B cell (primary cell): ENCODE measurements around the gene LTBP3. TPM values are rescaled to one million over a fixed set of nuclear protein-coding genes. Genes with fewer than 3 reads are reported as not detected.

ENCODE experiments used
- ATAC-seq: fragments of 200-7000 bp; cut with Tn5 transposase; one replicate; pipeline ENCODE4 v1.10.0; 2021; ENCODE audit warnings: low read depth, mild to moderate bottlenecking, moderate number of reproducible peaks, moderate library complexity
- CTCF ChIA-PET: fragments of 350-600 bp; sonication (Branson Sonifier 250); formaldehyde crosslinking; loops from one replicate; lab custom pipeline; 2021; ENCODE audit warnings: antibody characterized with exemption, inconsistent platforms; lab: Charles Lee
- POLR2A ChIA-PET: fragments of 350-600 bp; sonication (Branson Sonifier 250); formaldehyde crosslinking; loops from one replicate; lab custom pipeline; 2021; ENCODE audit warnings: antibody characterized with exemption; lab: Charles Lee
- DNase-seq: peaks from one replicate; pipeline ENCODE4 v3.0.0; 2013
- H2AFZ ChIP-seq: 2 replicates; pipeline ENCODE4 v1.6.1; 2012; ENCODE audit warnings: mild to moderate bottlenecking, low read depth, low read length; ENCODE audit not compliant: insufficient read depth, poor library complexity, severe bottlenecking
- H3K27ac ChIP-seq, 2 donors: 1 replicate in 1 of 2; 2 replicates in 1 of 2; pipeline ENCODE4 v1.5.1; 2012 to 2013; ENCODE audit warnings: low read length in 2 of 2, mild to moderate bottlenecking in 2 of 2, moderate library complexity in 1 of 2
- H3K27me3 ChIP-seq, 4 experiments: fragments of 200-600 bp in 1 of 4; sonication (generic) in 1 of 4; replicated peaks in 1 of 4; 1 replicate in 2 of 4; 2 replicates in 2 of 4; pipeline versions ENCODE4 v1.6.1 to v1.7.0; 2013 to 2016; ENCODE audit warnings: low read length in 3 of 4, mild to moderate bottlenecking in 2 of 4, mixed read lengths in 1 of 4, moderate library complexity in 1 of 4; ENCODE audit not compliant: insufficient read depth in 4 of 4, control insufficient read depth in 3 of 4; ENCODE audit errors: control extremely low read depth in 1 of 4
- H3K36me3 ChIP-seq, 2 experiments: replicated peaks in 1 of 2; 1 replicate in 1 of 2; 2 replicates in 1 of 2; pipeline versions ENCODE4 v1.6.1 to v1.7.1; 2013; ENCODE audit warnings: low read length in 1 of 2; ENCODE audit not compliant: insufficient read depth in 2 of 2, control insufficient read depth in 1 of 2; ENCODE audit errors: control extremely low read depth in 1 of 2, extremely low read depth in 1 of 2
- H3K4me1 ChIP-seq, 2 donors: fragments of 200-600 bp in 1 of 2; sonication (generic) in 1 of 2; 1 replicate in 1 of 2; 2 replicates in 1 of 2; pipeline versions ENCODE4 v1.5.1 to v1.6.1; 2013 to 2017; ENCODE audit warnings: low read length in 2 of 2; ENCODE audit not compliant: control insufficient read depth in 2 of 2, insufficient read depth in 2 of 2
- H3K4me2 ChIP-seq: replicated peaks from 2 replicates; pipeline ENCODE3; 2012; ENCODE audit warnings: mild to moderate bottlenecking, low read depth, low read length; ENCODE audit not compliant: poor library complexity, severe bottlenecking
- H3K4me3 ChIP-seq, 5 experiments: fragments of 200-600 bp in 1 of 5; sonication (generic) in 1 of 5; 1 replicate in 3 of 5; 2 replicates in 2 of 5; pipeline versions ENCODE4 v1.5.1 to v1.7.0; 2011 to 2016; ENCODE audit warnings: low read length in 4 of 5, mild to moderate bottlenecking in 4 of 5, low read depth in 2 of 5, control low read depth in 1 of 5, moderate library complexity in 1 of 5; ENCODE audit not compliant: insufficient read depth in 1 of 5; ENCODE audit errors: control extremely low read depth in 1 of 5, extremely low read depth in 1 of 5
- H3K79me2 ChIP-seq: fragments of 200-600 bp; sonication (generic); one replicate; pipeline ENCODE4 v1.6.0; 2016; ENCODE audit warnings: low read length; ENCODE audit not compliant: control insufficient read depth, insufficient read depth
- H3K9ac ChIP-seq: fragments of 200-600 bp; sonication (generic); 2 replicates; pipeline ENCODE4 v1.6.1; 2017; ENCODE audit warnings: mild to moderate bottlenecking, low read length, moderate library complexity
- H3K9me3 ChIP-seq, 3 donors: one replicate each; pipeline versions ENCODE4 v1.6.1 to v1.7.1; 2013; ENCODE audit warnings: low read length in 2 of 3; ENCODE audit not compliant: control insufficient read depth in 2 of 3, insufficient read depth in 1 of 3; ENCODE audit errors: control extremely low read depth in 1 of 3
- H4K20me1 ChIP-seq: 2 replicates; pipeline ENCODE4 v1.6.0; 2012; ENCODE audit warnings: mild to moderate bottlenecking, low read length; ENCODE audit not compliant: insufficient read depth, control insufficient read depth, poor library complexity, severe bottlenecking
- H3K27ac Mint-ChIP-seq: one replicate; pipeline ENCODE4 v1.8.0; 2021; ENCODE audit warnings: mixed read lengths
- H3K27me3 Mint-ChIP-seq: one replicate; pipeline ENCODE4 v1.8.0; 2021; ENCODE audit warnings: mixed read lengths
- H3K4me1 Mint-ChIP-seq: one replicate; pipeline ENCODE4 v1.8.0; 2021; ENCODE audit warnings: mixed read lengths
- H3K4me3 Mint-ChIP-seq: one replicate; pipeline ENCODE4 v1.8.0; 2021; ENCODE audit warnings: mixed read lengths
- H3K9me3 Mint-ChIP-seq: one replicate; pipeline ENCODE4 v1.8.0; 2022; ENCODE audit warnings: mixed read lengths; ENCODE audit not compliant: insufficient read depth
- CTCF ChIP-seq: fragments of 200-600 bp; IDR thresholded peaks from one replicate; pipeline ENCODE4 v1.8.0; 2022; ENCODE audit warnings: antibody characterized with exemption, mild to moderate bottlenecking
- EZH2 ChIP-seq: IDR thresholded peaks from 2 replicates; pipeline ENCODE4 v1.6.1; 2012; ENCODE audit warnings: borderline replicate concordance, low read depth, mild to moderate bottlenecking, moderate library complexity, low read length; ENCODE audit not compliant: insufficient read depth, poor library complexity, severe bottlenecking
- WGBS: methylation state at CpG from one replicate; pipeline ENCODE4 v1.1.5; 2013; ENCODE audit warnings: missing lambda C conversion rate; ENCODE audit not compliant: insufficient coverage; 5-methylcytosine and 5-hydroxymethylcytosine counted together
- intact Hi-C: fragments of 100-400 bp; cut with micrococcal nuclease; formaldehyde crosslinking; loops from one replicate; pipeline ENCODE4 v1.10.0; 2022
- polyA plus RNA-seq: library from polyadenylated mRNA; depleted of rRNA; stranded (reverse); fragments of >200 nt; gene quantifications from 2 replicates; pipeline ENCODE4 v1.2.3, GENCODE V29; 2012
- total RNA-seq, 2 donors: library from RNA; stranded (reverse); fragments of 120-200 nt in 1 of 2; gene quantifications; 1 replicate in 1 of 2; 2 replicates in 1 of 2; pipeline versions ENCODE4 v1.2.3 to v1.2.4, GENCODE V29; 2013 to 2022

LTBP3 gene
- total and polyA plus RNA-seq, 2 donors (not counting 1 experiment from before 2014, with no cell fraction given): 65.1 to 69.0 TPM

DNA sequence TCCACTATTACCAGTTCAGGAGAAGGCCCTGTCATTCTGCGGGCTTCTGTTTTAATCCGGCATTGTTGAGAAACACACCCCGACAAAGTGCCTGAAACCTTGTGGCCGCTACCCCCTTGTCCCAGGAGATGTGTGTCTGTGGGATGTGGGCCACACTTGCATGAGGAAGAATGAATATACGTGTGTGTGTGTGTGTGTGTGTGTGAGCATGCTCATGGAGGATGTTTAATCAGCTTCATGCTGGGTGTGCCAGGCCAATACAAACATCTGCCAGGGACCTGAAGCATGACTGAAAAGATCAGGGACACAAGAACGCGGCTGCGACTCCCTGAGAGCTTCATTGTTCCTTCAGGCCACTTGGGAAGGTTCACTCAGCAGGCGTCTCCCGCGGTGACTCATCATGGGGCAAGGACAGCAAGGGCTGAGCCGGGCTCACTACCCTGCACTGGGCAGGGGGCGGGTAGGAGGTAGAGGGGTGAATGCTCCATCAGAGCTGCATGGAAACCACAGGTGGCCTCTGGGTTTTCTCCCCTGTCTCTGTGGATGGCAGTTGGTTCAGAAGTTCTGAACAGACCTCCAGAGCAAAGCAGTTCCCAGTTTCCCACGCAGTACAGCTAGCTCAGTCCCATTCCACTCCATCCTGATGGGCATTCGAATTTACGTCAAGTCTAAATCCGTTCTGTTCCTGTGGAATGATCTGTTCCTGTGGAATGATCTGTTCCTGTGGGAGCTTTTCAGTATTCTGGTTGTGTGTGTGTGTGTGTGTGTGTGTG is 66.4 kb downstream of the LTBP3 start:
- Histone ChIP-seq H3K4me3 (no peak overlapping the region), H3K9me3 (no peaks in the 10 kb centered on the region), H2AFZ (peak overlapping the region; percentile 47), H3K36me3 (no peaks in the 10 kb centered on the region), H3K27ac (no peak overlapping the region), H3K79me2 (peaks cover 63% of the 10 kb centered on the region), H3K4me1 (peaks cover 59 to 80% of the 10 kb centered on the region in 2 donors), H3K9ac (no peak overlapping the region), H4K20me1 (no peaks in the 10 kb centered on the region), H3K4me2 (peak overlapping the region; percentile 57), H3K27me3 (no peaks in the 10 kb centered on the region)
- DNase-seq (peak; percentile 64), ATAC-seq (peak; percentile 31)
- TF ChIP-seq EZH2 (no peak), CTCF (no peak)
- CTCF ChIA-PET: interaction anchor here (0.8 to 3.2 kb wide), 10 partner anchors 8 to 109 kb away, joined by 3 to 25 read pairs (median 4); partner anchors contain the start of gene SLC25A45
- H3K4me3 Mint-ChIP-seq: peak overlapping the region; percentile 73
- no peaks in the 10 kb centered on the region for H3K27me3 Mint-ChIP-seq
- peaks cover 74% of the 10 kb centered on the region for H3K4me1 Mint-ChIP-seq
- POLR2A ChIA-PET: interaction anchor here (0.6 to 20.7 kb wide), 12 partner anchors 9 to 101 kb away, joined by 3 to 1159 read pairs (median 5); partner anchors contain the start of gene NEAT1
- intact Hi-C loops: no loop called here
- no peaks in the 10 kb centered on the region for H3K9me3 Mint-ChIP-seq
- WGBS: 16% methylated on average over 11 of the region's 17 CpGs
- peak overlapping the region; percentile 94 for H3K27ac Mint-ChIP-seq

DNA sequence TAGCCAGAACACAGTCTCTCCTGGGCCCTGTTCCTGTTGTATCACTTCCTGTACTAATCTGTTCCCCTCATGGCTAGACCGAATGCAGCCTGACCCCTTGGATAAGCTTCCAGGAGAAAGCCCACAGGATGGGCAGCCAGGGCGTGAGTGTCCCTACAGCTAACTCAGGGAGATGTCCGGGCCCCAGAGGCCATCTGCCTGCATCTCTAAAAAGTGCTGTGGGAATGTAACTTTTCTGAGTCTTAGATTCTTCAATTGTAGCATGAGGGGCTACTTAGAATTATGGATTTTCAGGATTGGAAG is 67.0 kb downstream of the LTBP3 start:
- H3K4me1 Mint-ChIP-seq: peaks cover 68% of the 10 kb centered on the region
- Histone ChIP-seq H3K9ac (no peak overlapping the region), H3K4me3 (no peak overlapping the region), H3K27ac (no peak overlapping the region), H3K27me3 (no peaks in the 10 kb centered on the region), H3K36me3 (no peaks in the 10 kb centered on the region), H3K9me3 (no peaks in the 10 kb centered on the region), H3K79me2 (peaks cover 56% of the 10 kb centered on the region), H3K4me2 (peak overlapping the region; percentile 57), H4K20me1 (no peaks in the 10 kb centered on the region), H2AFZ (no peak overlapping the region), H3K4me1 (peaks cover 52 to 73% of the 10 kb centered on the region in 2 donors)
- intact Hi-C loops: no loop called here
- WGBS: 90% methylated on average over 3 of the region's 3 CpGs
- DNase-seq (no peak), ATAC-seq (no peak)
- no peaks in the 10 kb centered on the region for H3K9me3 Mint-ChIP-seq
- H3K27me3 Mint-ChIP-seq: no peaks in the 10 kb centered on the region
- H3K4me3 Mint-ChIP-seq: no peak overlapping the region
- POLR2A ChIA-PET: interaction anchor here (1.0 to 20.7 kb wide), 8 partner anchors 9 to 88 kb away, joined by 3 to 1159 read pairs (median 6); partner anchors contain the start of gene NEAT1
- H3K27ac Mint-ChIP-seq: no peak overlapping the region
- CTCF ChIA-PET: interaction anchor here (0.8 to 3.2 kb wide), 4 partner anchors 9 to 75 kb away, joined by 3 to 25 read pairs (median 4); no protein-coding TSS in a partner anchor
- no peak for TF ChIP-seq EZH2
- TF ChIP-seq CTCF: no peak
